PC-3 (cell line): ENCODE data around the gene ITGAL. TPM values are rescaled to one million over a fixed set of nuclear protein-coding genes. Genes with fewer than 3 reads are reported as not detected.
"Not testable (repeated sequence)": the region's sequence is repeated elsewhere in the genome, so short reads cannot be mapped to it uniquely, and the experiment has no call there.

Experiments used
- ATAC-seq: fragments of 200-7000 bp; cut with Tn5 transposase; 2 replicates; pipeline ENCODE4 v1.9.1; 2020; ENCODE audit warnings: mild to moderate bottlenecking, moderate library complexity
- BruUV-seq: library from RNA; stranded (reverse); fragments of 400-500 nt; replicated peaks from 2 replicates; lab custom pipeline; 2021; lab: Mats Ljungman, UMichigan
- CTCF ChIA-PET: fragments of 300-600 bp; sonication (Branson Sonifier 250); formaldehyde crosslinking; loops from one replicate; lab custom pipeline; 2022; ENCODE audit warnings: antibody characterized with exemption; lab: Charles Lee
- POLR2A ChIA-PET: fragments of 300-600 bp; sonication (Branson Sonifier 250); formaldehyde crosslinking; loops from one replicate; lab custom pipeline; 2022; ENCODE audit warnings: antibody characterized with exemption; ENCODE audit not compliant: unreplicated experiment; lab: Charles Lee
- DNase-seq: peaks from one replicate; pipeline ENCODE4 v3.0.0-alpha.2; 2015
- H2AFZ ChIP-seq: fragments of 300-600 bp; sonication (generic); 2 replicates; pipeline ENCODE4 v1.6.0; 2016; ENCODE audit warnings: antibody characterized with exemption, low read length
- H3F3A ChIP-seq: fragments of 300-600 bp; sonication (generic); one replicate; pipeline ENCODE4 v1.6.0; 2017; ENCODE audit warnings: antibody characterized with exemption, low read length, control low read depth, mild to moderate bottlenecking; ENCODE audit not compliant: unreplicated experiment
- H3K27ac ChIP-seq: fragments of 300-600 bp; sonication (generic); 2 replicates; pipeline ENCODE4 v1.5.1; 2016; ENCODE audit warnings: mild to moderate bottlenecking, low read length
- H3K27me3 ChIP-seq: fragments of 300-600 bp; sonication (generic); 2 replicates; pipeline ENCODE4 v1.6.1; 2016; ENCODE audit warnings: low read length, mixed read lengths
- H3K36me3 ChIP-seq: fragments of 300-600 bp; sonication (generic); 2 replicates; pipeline ENCODE4 v1.6.1; 2016; ENCODE audit warnings: low read depth, mixed run types, low read length, mixed read lengths
- H3K4me1 ChIP-seq: fragments of 300-600 bp; sonication (generic); 2 replicates; pipeline ENCODE4 v1.5.1; 2016; ENCODE audit warnings: low read length; ENCODE audit not compliant: insufficient read depth
- H3K4me2 ChIP-seq: fragments of 300-600 bp; sonication (generic); 2 replicates; pipeline ENCODE4 v1.6.0; 2016; ENCODE audit warnings: low read length
- H3K4me3 ChIP-seq: fragments of 300-600 bp; sonication (generic); 2 replicates; pipeline ENCODE4 v1.5.1; 2016; ENCODE audit warnings: mild to moderate bottlenecking, low read length, mixed read lengths
- H3K79me2 ChIP-seq: fragments of 300-600 bp; sonication (generic); 2 replicates; pipeline ENCODE4 v1.6.1; 2017; ENCODE audit warnings: low read length, mixed read lengths
- H3K9ac ChIP-seq: fragments of 300-600 bp; sonication (generic); 2 replicates; pipeline ENCODE4 v1.6.0; 2016; ENCODE audit warnings: mild to moderate bottlenecking, low read length
- H3K9me2 ChIP-seq: fragments of 300-600 bp; sonication (generic); replicated peaks from 2 replicates; pipeline ENCODE4 v1.6.1; 2016; ENCODE audit warnings: mixed run types, low read length, mixed read lengths
- H3K9me3 ChIP-seq: fragments of 300-600 bp; sonication (generic); 2 replicates; pipeline ENCODE4 v1.6.1; 2016; ENCODE audit warnings: low read length, mixed read lengths
- H4K20me1 ChIP-seq: fragments of 300-600 bp; sonication (generic); 2 replicates; pipeline ENCODE4 v1.6.1; 2016; ENCODE audit warnings: low read length, mixed read lengths
- CTCF ChIP-seq: fragments of 300-600 bp; sonication (generic); conservative IDR thresholded peaks from 2 replicates; pipeline ENCODE4 v1.5.1; 2017; ENCODE audit warnings: antibody characterized with exemption, low read depth, mild to moderate bottlenecking, low read length
- EZH2 ChIP-seq: fragments of 300-600 bp; sonication (generic); IDR thresholded peaks from one replicate; pipeline ENCODE4 v1.6.1; 2017; ENCODE audit warnings: antibody characterized with exemption, mild to moderate bottlenecking, low read length; ENCODE audit not compliant: unreplicated experiment
- EZH2phosphoT487 ChIP-seq: fragments of 300-600 bp; sonication (generic); IDR thresholded peaks from 2 replicates; pipeline ENCODE4 v1.6.1; 2018; ENCODE audit warnings: mild to moderate bottlenecking, antibody characterized with exemption, low read length, borderline replicate concordance
- intact Hi-C: fragments of 100-400 bp; cut with micrococcal nuclease; formaldehyde crosslinking; loops from 2 replicates; pipeline ENCODE4 v1.9.0; 2023
- total RNA-seq: library from RNA; depleted of rRNA; stranded (reverse); fragments of >200 nt; gene quantifications from 2 replicates; pipeline ENCODE4 v1.2.3, GENCODE V29; 2014

Gene ITGAL
- total RNA-seq, 1 experiment from 2014 or later, result not detected

- Histone ChIP-seq H3K79me2 (peaks cover 24% of the 10 kb centered on the region), H3K9ac (no peak overlapping the region), H3K27me3 (no peaks in the 10 kb centered on the region), H3K4me3 (no peak overlapping the region), H3K36me3 (no peaks in the 10 kb centered on the region), H3K4me2 (no peak overlapping the region), H3K27ac (no peak overlapping the region), H3F3A (no peaks in the 10 kb centered on the region), H2AFZ (no peak overlapping the region), H3K4me1 (peaks cover 19% of the 10 kb centered on the region), H4K20me1 (no peaks in the 10 kb centered on the region), H3K9me3 (no peaks in the 10 kb centered on the region), H3K9me2 (no peaks in the 10 kb centered on the region)
- no TSS peak for BruUV-seq
- ChIA-PET CTCF (no interaction called here), POLR2A (no interaction called here)
- ATAC-seq, result no peak
- no peak for DNase-seq
- TF ChIP-seq EZH2 (no peak), CTCF (no peak), EZH2phosphoT487 (no peak)
- intact Hi-C loops, result loop anchor here (10.0 kb wide), 1 partner anchor 77 kb away; the partner anchor contains the start of gene ZNF768
Observed at GRCh38 chr16:30447512-30448226, 24.9 kb upstream of the ITGAL start.

- H3K9ac ChIP-seq, result no peak overlapping the region
- no peak for TF ChIP-seq EZH2
- no peak for TF ChIP-seq CTCF
- no peak for TF ChIP-seq EZH2phosphoT487
- no peak overlapping the region for H2AFZ ChIP-seq
- intact Hi-C loops, result loop anchor here (10.0 kb wide), 1 partner anchor 76 kb away; the partner anchor contains the start of gene ZNF768
- H3K27me3 ChIP-seq, result no peaks in the 10 kb centered on the region
- H3K36me3 ChIP-seq, result no peaks in the 10 kb centered on the region
- no peaks in the 10 kb centered on the region for H3F3A ChIP-seq
- H3K4me2 ChIP-seq, result no peak overlapping the region
- peaks cover 15% of the 10 kb centered on the region for H3K4me1 ChIP-seq
- H3K9me3 ChIP-seq, result no peaks in the 10 kb centered on the region
- H3K9me2 ChIP-seq, result no peaks in the 10 kb centered on the region
- CTCF ChIA-PET, result interaction anchor here (0.5 to 0.6 kb wide), 2 partner anchors 32 to 40 kb away, joined by 4 to 6 read pairs; no protein-coding TSS in a partner anchor
- no peak for ATAC-seq
- no peak overlapping the region for H3K27ac ChIP-seq
- DNase-seq, result no peak
- POLR2A ChIA-PET, result interaction anchor here (0.6 kb wide), 1 partner anchor 201 kb away, joined by 9 read pairs; no protein-coding TSS in a partner anchor
- no TSS peak for BruUV-seq
- H3K4me3 ChIP-seq, result no peak overlapping the region
- peaks cover 16% of the 10 kb centered on the region for H3K79me2 ChIP-seq
- no peaks in the 10 kb centered on the region for H4K20me1 ChIP-seq
Observed at GRCh38 chr16:30449116-30449435, 23.5 kb upstream of the ITGAL start.

DNA sequence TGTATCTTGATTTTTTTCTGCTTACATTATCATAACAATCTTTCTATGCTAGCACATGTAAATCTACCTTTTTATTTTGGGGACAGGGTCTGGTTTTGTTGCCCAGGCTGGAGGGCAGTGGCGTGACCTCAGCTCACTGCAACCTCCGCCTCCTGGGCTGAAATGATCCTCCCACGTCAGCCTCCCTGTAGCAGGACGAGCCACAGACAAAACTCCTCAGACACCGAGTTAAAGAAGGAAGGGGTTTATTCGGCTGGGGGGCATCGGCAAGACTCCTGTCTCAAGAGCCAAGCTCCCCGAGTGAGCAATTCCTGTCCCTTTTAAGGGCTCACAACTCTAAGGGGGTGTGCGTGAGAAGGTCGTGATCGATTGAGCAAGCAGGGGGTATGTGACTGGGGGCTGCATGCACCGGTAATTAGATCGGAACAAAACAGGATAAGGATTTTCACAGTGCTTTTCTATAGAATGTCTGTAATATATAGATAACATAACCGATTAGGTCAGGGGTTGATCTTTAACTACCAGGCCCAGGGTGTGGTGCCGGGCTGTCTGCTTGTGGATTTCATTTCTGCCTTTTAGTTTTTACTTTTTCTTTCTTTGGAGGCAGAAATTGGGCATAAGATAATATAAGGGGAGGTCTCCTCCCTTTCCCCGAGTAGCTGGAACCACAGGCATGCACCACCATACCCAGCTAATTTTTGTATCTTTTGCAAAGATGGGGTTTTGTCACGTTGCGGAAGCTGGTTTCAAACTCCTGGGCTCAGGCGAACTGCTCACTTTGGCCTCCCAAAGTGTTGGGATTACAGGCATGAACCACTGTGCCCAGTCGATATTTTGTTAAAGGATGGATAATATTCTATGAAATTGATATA, 19.6 kb upstream of the ITGAL start:
- BruUV-seq, H4K20me1 ChIP-seq, H3K27ac ChIP-seq, CTCF ChIA-PET, H3K9me2 ChIP-seq, DNase-seq, H3K79me2 ChIP-seq, H3K9me3 ChIP-seq, H3K4me2 ChIP-seq, H3K27me3 ChIP-seq, POLR2A ChIA-PET, ATAC-seq, H3K4me1 ChIP-seq, H3K9ac ChIP-seq, intact Hi-C loops, H3K36me3 ChIP-seq, H3F3A ChIP-seq, H2AFZ ChIP-seq, H3K4me3 ChIP-seq: not testable (repeated sequence)
